ENCODE results near the gene SLC17A6.

DNA sequence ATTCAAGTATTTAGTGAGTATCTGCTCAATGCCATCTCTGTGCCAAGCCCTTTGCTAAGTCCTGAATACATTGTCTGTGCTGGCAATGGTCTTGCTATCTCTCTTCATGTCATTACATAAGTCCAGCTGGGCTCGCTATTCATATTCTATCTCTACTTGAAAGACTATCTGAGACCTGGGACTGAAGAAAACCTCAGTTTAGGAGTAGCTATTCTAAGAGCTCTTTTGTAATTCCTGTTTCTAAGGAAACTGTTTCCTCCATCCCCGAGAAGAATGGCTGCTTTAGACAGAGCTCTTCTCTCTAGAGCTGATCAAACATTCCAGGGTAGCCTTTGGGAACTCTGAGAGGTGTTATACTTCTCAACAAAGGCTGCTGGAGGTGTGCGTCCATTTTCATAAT, 33.0 kb downstream of the SLC17A6 start:
- TF ChIP-seq, protein P1, sequence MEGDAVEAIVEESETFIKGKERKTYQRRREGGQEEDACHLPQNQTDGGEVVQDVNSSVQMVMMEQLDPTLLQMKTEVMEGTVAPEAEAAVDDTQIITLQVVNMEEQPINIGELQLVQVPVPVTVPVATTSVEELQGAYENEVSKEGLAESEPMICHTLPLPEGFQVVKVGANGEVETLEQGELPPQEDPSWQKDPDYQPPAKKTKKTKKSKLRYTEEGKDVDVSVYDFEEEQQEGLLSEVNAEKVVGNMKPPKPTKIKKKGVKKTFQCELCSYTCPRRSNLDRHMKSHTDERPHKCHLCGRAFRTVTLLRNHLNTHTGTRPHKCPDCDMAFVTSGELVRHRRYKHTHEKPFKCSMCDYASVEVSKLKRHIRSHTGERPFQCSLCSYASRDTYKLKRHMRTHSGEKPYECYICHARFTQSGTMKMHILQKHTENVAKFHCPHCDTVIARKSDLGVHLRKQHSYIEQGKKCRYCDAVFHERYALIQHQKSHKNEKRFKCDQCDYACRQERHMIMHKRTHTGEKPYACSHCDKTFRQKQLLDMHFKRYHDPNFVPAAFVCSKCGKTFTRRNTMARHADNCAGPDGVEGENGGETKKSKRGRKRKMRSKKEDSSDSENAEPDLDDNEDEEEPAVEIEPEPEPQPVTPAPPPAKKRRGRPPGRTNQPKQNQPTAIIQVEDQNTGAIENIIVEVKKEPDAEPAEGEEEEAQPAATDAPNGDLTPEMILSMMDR (IDR thresholded peaks at IDR 0.05), result no peak
- TF ChIP-seq POLR2A (IDR thresholded peaks at IDR 0.05), result no peak
